ENCODE measurements around the gene TSPAN5.
A peak's percentile ranks its signal among the peaks of the same experiment; 100 is the strongest.

TSPAN5 gene

DNA sequence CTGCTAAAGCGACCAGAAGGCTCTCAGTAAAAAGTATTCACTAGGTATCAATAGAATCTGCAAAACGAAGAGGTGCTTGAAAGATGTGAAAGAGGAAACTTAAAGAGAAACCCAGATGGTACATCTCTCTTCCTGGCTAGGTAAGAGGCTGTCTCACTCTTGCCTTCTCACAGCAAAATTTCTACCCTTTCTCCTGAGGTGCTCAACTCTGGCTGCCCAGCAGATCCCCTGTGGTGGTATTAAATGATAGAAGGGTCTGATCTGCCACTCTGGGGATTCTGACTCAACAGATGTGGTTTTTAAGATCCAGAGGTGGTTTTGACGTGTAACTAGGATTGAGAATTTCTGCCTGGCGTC is 14.9 kb upstream of the TSPAN5 start:
- no peak for DNase-seq (ENCODE audit: low read depth)

DNA sequence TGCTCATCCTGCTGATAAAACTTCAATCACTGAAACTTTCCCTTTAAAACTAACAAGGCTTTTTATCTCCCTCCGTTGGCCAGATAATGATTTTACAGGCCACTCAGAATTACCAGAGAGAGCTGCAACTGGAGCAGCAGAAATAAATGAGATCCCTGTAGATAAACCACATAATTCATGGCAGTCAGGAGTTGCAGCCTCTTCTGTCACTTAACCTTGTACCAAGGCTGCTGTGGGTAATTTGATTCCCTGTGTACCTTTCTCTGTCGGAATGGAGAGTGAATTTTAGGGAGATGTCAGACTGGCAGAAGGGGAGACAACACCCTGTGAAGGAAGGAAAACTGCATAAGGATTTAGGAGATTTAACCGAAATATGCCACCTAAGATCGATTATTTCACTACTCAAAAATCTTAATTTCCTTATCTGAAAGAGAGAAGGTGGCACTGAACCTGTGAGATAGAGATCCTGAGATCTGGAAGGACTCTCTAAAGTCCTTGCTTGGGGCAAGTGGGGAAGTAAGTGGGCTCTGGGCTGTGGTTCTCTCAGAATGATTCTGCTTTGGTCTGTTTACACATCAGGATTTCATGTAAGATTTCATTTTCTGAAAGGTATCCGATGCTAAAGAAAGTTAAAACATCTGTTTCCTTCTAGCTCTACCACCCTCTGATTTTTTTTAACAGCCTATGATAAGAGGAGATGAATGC is 14.3 kb upstream of the TSPAN5 start:
- DNase-seq (ENCODE audit: low read depth), result no peak

DNA sequence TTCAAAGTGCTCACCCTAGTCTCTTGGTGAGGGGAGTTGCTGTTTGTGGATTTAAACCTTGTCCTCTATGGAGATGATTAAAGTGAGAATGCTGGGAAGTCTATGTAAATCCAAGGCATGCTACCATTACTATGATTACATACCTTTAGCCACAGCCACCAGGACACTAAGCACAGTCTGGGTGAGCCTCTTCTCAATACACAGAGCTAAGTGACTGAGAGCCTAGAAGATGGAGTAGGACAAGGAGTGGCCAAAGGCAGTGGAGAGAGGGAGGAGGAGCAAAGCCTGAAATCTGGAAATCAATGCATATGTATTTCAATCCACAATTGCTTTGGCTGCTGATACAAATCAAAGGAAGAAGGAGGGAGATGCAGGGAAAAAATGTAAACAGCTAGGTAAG is 12.7 kb upstream of the TSPAN5 start:
- no peak for DNase-seq (ENCODE audit: low read depth)

DNA sequence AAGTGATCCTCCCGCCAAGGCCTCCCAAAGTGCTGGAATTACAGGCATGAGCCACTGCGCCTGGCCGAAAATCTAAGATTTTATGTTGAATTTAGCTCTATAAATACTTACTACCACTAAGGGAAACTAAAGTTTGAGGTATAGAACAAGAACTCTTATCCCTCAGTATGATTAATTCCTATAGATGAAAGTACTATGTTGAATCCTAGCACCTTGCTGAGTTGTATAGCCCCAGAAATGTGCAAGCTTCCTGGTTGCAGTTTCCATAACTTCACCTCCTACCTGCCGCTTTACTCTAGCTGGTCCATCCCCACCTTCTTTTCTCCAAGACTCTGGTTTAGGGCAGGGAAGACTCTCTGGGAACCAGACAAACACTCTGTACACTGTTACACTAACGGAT is 11.8 kb upstream of the TSPAN5 start:
- DNase-seq (ENCODE audit: low read depth), result no peak

DNA sequence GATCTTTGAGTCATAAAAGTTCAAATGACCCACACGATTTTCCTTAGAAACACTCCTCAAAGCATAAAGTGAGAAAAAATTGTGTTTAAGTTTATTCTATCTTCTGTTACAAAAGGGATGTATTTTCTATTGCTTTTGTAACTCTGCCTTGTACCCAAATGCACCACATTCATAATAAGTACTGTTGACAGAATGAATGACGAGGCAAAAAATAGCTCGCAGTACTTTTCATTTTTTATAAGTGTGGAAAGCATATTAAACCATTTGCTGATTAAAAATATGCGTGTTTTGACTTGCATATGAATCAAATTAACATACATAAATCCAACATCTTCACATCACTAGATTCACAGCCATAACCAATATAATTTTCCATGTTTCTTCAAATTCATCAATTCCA is 11.2 kb upstream of the TSPAN5 start:
- DNase-seq (ENCODE audit: low read depth), result no peak

DNA sequence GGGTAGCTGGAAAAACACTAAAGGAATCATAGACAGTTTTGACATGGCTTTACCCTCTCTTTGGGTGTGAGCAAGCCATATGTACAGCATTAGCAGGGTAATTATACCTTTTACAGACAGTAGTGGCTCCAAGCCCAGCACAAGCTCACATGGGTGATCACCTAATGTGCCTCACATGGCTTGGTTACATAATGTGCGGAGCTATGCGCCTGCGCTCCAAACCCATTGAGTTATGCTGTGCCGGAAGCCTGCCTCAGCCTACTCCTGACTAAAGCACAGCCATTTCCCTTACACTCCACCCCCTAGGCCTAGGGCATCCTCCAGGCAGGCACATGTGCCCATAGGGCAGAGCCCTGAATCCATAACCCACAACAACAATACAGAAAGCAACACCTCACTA is 6.5 kb upstream of the TSPAN5 start:
- DNase-seq (ENCODE audit: low read depth), result no peak

DNA sequence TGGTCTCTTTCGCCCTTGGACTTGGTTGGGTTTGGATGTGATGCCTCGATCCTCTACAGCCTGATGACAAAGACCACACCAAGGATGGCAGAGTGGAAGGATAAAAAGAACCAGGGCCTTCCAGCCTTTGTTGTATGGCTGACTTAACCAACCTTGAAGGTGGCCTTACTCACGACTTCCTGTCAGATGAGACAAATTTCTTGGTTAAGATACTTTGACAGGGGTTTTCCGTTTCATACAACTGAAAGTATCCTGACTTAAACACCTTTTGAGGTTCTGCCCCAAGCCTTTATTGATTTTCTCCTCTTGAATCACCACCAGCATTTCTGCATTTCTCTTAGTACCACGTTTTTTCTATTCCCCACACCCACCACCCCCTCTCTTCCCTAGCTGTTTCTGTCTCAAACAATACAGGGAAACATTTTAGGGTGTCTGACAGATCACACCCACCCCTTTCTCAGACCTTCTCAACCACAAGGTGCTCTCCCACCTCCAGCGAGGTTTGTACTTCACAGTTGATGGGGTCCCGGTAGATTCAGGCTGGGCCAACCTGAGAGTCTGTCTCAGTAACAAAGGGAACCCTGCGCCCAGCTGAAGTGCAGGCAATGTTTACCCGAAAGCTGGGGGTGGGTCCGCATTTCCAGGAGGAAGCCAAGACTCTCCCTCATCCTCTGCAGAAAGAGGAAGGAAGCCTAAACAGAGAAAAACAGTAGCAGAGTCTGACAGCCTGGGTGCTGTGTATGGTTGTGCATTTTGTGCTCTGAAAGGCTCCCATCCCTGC is 5.0 kb upstream of the TSPAN5 start:
- peak; percentile 47 for DNase-seq (ENCODE audit: low read depth)

DNA sequence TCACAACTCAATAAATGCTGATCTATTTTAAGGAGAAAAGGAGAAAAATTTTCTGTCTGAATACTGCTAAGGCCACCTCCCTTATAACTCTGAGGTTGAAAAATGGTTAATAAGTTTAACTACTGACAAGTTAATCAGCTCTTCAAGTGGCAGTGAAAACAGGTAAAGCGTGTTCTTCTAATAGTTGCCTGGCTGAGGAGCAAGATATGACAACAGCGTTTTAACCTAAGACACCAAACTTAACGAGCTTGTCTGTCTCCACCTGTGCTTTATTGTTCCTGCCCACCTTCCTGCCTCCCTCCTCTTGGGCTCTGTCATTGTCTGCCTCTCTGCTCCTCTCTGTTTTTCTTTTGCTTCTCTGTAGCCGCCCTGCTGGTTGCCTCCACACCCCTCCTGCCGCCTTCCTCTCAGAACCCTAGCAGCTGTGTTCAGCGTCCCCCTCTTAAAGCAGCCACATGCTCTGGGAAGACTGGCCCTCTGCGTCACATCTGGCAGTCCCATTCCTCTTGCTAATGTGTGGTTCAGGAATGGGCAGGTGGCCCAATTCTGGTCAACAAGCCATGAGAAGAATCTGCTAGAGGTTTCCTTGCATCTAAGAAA is 4.3 kb upstream of the TSPAN5 start:
- peak; percentile 4 for DNase-seq (ENCODE audit: low read depth)

DNA sequence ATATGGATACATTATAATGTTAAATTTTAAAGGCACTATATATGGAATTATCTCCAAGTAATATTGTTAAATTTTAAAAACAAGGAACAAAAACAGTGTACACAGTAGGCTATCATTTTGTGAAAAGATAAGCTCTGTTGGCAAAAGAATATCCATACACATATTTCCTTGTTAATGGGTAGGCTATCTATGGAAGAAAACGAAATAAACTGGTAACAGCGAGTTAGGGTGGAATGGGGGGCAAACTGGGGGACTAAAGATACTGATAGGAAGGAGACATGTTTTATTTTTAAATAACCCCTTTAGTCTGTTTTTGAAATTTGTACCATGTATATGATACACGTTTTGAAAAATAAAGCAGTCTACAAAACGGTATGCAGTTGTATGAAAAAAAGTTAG is 3.6 kb upstream of the TSPAN5 start:
- DNase-seq (ENCODE audit: low read depth), result no peak

DNA sequence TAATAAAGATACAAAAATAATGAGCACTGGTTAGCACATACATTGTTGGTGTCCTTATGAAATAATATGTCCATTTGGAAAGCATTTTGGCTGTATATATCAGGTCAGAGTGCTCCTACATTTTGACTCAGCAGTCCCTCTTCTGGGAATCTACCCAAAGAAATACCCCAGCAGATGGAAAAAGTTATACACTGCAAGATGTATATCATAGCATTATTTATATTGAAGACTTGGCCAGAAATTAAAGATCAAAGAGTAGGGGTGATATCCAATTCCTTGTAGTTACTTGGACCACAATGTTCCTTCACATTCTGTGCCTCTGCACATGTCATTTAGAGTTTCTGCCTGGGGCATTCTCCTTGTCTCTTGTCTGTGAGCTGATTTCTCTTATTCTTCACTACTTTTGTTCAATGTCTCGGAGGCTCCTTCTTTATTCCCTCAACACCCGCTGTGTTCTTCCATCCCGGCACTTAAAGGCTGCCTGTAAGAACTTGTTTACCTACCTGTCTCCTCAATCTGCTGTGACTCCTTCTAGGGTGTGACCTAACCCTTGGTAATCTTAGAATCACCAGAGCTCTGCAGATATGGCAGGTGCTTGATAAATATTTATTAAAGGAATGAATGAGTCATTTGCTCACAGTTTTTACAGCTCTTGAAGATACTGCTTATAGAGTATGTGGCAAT is 3.1 kb upstream of the TSPAN5 start:
- DNase-seq (ENCODE audit: low read depth), result no peak

DNA sequence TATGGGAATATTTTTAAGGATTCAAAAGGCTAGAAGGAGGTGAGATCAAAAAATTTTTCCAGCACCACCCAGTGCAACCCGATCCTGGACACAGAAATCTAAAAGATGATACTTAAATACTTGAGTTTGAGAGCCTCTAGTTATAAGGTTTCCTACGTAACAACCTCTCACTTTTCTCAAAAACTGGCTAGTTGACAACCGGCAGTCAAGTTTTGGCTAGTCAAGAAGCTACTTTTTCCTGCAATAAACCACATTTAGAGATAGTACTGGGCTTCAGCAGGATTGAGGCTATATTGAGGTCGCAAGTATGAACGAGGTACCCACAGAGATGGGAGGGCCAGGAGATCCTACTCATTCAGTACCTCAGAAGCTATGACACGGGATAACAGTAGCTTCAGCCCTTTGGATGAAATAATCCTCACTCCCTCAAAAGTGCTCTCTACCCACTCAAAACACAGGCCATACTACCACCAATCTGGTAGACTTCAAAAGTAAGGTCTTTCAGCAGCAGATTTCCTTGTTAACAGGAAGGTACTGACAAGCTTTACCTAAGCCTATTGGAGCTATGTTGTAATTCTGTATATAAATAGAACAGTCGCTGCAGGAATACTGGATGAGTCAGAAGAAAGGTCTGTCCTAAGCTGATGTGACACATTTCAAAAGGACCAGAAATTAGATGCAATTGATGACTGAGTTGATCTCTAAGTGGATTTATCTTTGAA is 1.5 kb upstream of the TSPAN5 start:
- no peak for DNase-seq (ENCODE audit: low read depth)

DNA sequence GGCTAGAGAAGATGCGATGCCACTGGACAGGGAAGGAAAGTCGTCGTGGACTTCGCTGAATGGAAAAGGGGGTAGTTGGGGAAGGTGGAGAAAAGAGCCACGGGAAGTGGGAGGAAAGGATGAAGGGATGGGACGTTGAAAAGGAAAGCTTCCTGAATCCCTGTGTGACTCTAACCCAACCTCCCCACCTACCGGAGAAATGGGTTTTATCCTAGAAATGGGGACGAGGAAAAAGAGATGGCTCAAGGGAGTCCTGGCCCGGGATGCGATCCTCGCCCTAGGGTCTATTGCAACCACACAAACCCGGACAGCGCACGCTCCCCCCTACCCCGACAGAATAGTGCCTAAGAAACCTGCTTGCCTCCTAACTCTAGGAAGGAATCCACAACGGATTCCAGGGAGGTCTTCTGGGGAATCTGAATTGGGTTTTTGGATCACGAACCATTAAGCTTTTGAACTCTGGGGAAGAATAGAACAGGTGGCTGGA is 738 bp upstream of the TSPAN5 start:
- no peak for DNase-seq (ENCODE audit: low read depth)

DNA sequence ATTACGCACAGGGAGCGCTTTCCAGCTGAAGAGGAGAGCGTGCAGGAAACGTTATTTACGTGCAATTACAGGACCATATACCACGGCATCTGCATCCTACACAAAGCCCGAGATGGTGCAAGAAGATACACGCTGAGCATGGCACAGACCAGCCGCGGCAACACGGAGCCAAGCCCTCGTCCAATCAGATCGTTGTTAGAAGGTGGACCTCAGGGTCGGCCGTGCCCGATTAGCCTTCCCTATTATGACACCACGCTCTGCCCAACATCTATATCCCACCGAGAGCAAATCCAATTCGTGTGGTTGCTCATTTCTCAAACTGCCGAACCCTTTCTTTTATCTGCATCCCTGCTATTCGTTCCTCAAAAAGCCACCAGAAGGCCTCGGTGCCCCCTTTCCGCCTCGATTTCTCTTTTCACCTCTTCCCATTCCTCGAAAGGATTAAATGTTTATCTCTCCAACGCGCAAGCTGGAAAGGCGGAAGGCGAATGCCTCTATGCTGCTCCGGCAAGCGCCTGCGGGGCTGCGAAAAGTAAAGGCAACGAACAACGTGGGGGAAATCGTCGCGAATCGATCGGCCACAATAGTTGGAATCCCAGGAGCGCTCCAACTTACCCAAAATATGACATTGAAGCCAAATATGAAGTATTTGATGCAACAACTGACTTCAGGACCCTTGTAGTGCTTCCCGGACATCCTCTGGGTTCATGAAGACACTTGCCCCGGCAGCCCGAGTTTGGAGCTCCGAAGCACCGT is 702 bp downstream of the TSPAN5 start:
- peak; percentile 3 for DNase-seq (ENCODE audit: low read depth)

DNA sequence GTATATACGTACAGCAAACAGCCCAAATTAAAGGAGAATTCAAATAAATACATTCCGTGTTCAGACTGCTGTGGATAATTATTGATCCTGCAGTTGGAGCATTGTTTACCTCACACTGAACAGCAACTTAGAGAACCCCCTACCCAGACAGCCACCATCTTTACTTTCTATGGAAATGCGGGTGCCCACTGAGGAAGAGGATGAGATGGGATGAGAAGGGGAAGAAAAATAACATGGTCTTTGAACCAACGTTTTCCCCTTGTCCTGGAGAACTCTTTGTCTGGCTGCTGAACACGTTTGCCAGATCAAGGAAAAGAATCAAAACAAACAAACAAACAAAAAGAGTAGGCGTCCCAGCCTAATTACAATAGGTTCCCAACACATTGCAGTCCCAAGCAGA is 1.5 kb downstream of the TSPAN5 start:
- DNase-seq (ENCODE audit: low read depth), result no peak

DNA sequence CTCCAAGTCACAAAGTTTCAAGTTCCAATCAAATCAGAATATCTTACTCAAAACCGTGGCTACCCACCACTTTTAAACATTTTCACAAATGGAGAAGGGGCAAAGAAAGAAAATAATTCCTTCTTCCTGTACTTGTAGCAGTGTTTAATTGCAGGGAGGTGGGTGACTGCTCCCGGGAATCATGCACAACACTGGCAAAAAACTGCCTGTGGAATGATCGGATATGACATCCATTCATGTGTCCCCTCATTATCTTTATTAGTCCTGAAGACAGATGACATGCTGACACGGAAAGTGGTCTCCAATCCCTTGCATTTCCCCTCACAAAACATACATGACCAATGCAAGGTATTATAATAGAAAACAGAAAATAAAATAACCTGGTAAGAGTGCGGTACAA is 2.0 kb downstream of the TSPAN5 start:
- DNase-seq (ENCODE audit: low read depth), result no peak

DNA sequence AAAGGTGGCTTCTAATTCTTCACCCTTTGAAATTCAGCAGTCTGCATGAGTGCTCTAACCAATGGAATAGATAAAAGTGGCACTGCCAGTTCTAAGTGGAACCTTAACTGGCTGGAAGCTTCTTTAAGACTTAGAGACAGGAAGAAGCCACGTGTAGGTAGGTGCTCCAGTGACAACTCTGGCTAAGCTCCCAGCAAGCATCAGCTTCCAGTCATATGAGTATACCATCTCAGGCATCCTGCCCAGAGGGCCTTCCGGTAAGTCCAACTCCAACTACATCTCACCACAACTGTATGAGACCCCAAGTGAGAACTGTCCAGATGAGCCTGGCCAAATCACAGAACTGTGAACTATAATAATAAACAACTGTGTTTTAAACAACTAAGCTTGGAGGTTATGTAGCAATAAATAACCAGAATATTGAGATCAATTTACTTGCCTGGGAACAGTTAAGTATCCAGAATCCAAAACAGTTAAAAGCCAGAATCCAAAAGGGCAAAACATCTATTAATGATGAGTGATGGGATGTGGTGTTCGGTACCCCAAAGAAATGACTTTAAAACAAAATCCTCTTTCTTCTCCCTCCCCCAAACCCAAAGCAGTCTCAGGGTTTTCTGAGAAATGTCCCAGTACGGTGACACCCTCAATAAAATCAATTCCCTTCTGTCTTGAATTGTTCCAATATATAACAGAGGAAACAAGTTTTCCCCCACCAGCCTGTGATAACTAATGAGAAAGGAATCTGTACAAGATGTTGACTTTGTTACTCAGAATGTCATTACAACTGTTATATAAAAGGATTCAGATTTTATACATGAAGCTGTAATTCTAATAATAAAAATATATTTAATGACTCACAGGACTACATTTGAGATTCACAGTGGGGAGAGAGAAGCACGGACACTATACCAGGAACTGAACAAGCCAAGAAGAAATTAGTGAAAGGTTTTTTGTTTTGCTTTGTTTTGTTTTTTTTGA is 4.2 kb downstream of the TSPAN5 start:
- no peak for DNase-seq (ENCODE audit: low read depth)

DNA sequence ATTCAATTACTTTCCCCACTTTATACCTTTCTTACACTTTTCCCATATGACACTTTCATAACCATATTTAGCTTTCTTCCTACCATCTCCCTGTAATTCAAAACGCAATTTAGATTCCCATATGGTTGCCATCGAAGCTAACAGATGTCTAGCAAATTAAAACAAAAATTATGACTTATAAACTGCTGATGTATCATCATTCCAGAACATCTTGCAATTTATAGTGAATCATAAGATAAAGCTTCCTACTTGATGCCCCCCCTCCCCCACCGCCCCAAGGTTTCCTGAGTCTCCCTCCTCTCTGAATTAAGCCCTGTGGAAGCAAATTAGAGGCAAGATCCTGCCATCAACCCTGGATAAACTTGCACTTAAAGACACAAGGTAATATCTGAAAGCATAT is 5.4 kb downstream of the TSPAN5 start:
- no peak for DNase-seq (ENCODE audit: low read depth)

DNA sequence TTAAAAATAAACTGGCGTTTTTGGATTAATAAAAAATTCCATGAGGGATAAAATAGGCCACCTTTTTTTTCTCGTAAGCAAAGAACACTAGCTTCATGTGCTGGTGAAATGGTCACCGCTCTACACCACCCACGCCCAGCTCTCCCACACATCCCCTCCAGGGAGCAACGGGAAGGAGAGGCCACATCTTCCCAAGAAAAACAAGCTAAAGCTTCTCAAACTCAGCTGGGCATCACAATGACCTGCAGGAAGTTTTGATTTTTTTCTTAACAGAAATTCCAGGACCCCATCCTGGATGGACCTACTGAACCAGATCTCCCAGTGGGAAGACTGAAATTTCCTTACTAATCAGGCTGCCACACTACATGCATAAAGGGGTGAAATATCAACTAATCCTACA is 9.8 kb downstream of the TSPAN5 start:
- no peak for DNase-seq (ENCODE audit: low read depth)

DNA sequence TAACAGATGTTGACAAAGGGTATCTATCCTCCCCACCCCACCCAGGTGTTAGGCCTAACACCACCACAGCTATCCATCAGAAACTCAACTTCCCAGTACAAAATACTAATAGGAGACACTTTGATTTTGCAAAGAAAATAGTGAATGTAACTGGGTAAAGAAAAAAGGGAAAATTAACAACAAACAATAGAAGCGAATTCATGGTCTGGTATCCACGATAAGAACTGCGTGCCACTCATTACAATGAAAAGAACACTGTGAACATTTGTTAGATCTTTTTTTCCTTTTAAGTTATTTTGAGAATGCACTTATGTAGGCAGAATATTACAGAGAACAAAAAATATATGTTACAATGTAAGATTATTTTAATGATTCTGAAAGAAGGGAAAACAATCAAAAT is 12.0 kb downstream of the TSPAN5 start:
- DNase-seq (ENCODE audit: low read depth), result no peak

DNA sequence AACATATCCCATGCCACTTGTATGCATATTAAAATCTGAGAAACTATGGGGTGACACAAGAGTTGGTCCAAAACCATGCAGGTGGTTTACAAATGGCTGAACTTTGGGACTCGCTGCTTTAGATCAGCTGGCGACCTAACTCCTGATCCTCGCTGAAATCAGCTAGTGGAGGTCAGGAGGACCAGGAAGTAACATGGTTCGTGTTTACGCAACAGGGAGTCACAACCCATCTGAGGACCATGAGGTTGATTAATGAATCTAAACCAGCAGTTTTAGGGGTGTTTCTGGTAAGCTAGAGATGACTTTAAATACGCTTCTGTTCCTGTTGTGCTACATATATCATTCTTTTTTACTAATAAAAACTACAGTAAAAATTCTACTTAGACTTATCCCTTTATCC is 12.9 kb downstream of the TSPAN5 start:
- DNase-seq (ENCODE audit: low read depth), result no peak

Measured in T-helper 22 cell (primary cell).